Esophagus mucosa (tissue), 1 donor: ENCODE measurements around the gene COX6A2. TPM values are rescaled to one million over a fixed set of nuclear protein-coding genes. Genes with fewer than 3 reads are reported as not detected.

Source experiments
- ATAC-seq: fragments of 200-7000 bp; cut with Tn5 transposase; one replicate; pipeline ENCODE4 v1.9.1; 2020
- total RNA-seq: library from RNA; stranded (reverse); gene quantifications from one replicate; pipeline ENCODE4 v1.2.4, GENCODE V29; 2023
- donor health status: DM: yes; HTN: yes; CAD: no.

The COX6A2 gene
- 0.48 TPM for total RNA-seq

DNA sequence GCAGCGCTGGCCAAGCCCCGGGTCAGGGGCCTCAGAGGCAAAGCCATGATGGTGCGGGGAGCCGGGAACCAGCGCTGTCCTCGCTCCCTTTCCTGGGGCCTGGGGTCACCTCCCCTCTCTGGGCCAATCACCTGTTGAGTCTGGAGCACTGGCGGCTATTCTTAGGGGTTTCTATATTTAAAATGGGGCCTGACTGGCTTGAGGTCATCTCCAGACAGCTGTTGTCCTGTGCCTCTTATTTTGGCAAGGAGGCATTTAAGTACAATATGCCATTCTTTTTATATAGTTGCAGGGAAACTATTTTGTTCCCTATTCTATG is at the start of gene COX6A2:
TSS of gene COX6A2 (minus strand) at position 82 of the 319 bp plus-strand sequence. CDS start at position 47, 35 bp downstream.
- no peak for ATAC-seq

DNA sequence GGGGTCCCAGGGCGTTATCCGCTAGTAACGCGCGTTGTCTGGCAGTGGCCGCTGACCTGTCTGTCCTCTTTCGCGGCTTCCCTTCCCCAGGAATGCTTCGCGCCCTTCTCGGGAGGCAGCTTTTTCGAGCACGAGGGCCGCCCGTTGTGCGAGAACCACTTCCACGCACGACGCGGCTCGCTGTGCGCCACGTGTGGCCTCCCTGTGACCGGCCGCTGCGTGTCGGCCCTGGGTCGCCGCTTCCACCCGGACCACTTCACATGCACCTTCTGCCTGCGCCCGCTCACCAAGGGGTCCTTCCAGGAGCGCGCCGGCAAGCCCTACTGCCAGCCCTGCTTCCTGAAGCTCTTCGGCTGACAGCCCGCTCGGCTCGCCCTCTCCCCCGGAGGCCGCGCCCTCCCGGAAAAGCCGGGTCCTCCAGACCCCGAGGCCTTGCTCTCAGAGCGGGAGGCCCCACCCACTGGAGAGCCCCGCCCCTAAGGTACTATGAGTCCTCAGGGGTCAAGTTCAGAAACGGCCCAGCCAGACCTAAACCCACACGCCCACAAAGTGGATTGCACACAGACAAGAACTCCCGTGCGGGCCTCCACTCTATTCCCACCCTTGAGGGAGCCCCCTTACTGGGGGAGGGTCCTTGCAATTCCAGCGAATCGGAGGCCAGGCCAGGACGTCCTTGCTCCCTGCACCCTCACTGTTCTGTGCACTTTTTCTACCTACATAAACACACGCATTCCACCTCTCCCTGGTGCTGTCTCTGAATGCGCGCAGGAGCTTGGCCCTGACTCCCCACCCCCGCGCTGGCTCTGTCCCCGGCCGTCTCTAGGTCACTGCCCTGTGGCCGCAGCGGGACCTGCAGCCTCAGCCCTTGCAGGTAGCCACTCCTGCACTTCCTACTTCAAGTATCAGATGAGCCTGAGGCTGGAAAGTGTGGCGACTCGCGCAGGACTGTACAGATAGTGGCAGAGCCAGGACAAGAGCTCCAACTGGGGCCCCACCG is 49.4 kb upstream of the COX6A2 start:
- ATAC-seq = peak; percentile 6

DNA sequence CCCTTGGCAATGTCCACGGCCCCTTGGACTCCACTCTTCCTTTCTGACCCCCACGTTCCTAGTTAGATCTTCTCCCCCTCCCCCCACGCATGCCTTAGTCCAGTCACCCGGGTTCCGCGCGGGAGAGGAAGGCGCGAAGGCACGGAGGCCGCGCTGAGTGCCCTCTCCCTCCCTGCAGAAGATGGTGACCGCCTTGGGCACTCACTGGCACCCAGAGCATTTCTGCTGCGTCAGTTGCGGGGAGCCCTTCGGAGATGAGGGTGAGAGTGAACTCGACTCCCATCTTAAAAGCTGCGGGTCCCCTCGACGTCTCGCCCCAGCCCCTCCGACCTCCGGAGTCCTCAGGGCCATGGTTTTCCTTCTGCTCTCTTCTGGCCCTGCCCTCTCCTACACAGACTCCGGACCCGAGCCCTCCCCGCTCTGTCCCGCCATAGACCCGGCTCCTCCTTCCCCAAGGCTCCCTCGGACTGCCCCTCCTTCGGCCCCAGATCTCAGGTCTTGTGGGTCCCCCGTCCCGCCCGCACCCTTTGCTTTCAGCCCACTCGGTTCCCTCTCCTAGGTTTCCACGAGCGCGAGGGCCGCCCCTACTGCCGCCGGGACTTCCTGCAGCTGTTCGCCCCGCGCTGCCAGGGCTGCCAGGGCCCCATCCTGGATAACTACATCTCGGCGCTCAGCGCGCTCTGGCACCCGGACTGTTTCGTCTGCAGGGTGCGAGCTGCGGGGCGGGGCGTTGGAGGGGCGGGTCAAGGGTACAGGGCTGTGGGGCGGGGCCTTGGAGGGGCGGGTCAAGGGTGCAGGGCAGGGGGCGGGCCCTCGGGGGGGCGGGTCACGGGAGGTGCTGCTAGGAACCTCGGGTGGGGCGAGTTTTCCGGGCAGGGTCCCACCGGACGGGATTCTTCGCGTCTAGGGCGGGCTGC is 48.4 kb upstream of the COX6A2 start:
- peak; percentile 81 for ATAC-seq

DNA sequence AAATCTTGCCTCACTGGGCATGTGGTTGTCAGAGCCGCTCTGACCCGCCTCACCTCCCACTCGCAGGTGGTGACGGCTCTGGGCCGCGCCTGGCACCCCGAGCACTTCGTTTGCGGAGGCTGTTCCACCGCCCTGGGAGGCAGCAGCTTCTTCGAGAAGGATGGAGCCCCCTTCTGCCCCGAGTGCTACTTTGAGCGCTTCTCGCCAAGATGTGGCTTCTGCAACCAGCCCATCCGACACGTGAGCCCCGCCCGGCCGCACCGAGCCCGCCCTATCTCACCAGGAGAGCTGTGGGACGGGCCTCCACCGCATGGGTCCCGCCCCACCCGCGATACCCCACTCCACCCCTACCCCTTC is 47.8 kb upstream of the COX6A2 start:
- ATAC-seq = no peak

DNA sequence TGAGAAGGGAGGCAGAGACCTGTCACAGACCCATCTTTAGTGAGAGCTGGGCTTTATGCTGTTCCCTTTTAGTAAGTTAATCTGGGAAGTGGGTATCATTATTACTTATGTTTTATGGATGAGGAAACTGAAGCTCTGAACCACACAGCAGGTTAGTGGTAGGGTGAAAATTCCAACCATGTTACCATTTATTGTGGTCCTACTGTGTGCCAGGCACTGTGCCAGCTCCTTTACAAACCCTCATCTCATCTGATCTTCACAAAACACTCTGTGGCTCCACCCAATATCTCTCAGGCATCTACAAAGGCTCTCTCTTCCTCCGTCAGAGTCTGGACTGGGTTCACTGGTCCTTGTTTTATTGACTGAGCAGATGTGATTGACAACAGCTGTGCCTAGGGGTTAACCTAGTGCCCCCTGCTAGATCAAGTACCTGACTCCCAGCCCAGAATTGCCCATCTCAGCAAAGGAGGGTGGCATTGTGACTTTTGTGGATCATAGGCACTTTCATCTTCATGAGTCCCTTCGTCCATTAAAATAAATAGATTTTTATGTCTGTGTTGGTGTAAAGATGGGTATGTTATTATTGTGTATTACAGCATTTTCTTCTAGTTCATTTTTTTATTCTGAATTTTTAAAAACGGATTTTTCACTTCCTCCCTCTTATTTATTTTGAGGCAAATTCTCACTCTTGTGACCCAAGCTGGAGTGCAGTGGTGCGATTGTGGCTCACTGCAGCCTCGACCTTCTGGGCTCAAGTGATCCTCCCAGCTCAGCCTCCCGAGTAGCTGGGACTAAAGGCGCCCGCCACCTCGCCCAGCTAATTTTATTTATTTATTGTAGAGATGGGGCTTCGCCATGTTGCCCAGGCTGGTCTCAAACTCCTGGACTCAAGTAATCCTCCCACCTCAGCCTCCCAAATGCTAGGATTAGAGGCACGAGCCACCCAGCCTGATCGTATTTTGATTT is 46.9 kb upstream of the COX6A2 start:
- no peak for ATAC-seq

DNA sequence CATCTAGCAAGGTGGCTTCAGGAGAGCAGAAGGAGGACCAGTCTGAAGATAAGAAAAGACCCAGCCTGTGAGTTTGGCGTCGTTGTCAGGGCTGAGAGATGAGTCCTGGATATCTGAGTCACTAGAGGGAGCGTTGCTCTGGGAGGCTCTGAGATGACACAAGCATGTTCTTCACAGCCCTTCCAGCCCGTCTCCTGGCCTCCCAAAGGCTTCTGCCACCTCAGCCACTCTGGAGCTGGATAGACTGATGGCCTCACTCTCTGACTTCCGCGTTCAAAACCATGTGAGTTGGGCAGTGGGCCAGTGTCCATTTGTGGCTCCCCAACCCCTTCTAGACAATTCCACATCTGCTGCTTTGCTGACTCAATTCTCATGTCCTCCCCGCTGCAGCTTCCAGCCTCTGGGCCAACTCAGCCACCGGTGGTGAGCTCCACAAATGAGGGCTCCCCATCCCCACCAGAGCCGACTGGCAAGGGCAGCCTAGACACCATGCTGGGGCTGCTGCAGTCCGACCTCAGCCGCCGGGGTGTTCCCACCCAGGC is 46.1 kb upstream of the COX6A2 start:
- no peak for ATAC-seq

DNA sequence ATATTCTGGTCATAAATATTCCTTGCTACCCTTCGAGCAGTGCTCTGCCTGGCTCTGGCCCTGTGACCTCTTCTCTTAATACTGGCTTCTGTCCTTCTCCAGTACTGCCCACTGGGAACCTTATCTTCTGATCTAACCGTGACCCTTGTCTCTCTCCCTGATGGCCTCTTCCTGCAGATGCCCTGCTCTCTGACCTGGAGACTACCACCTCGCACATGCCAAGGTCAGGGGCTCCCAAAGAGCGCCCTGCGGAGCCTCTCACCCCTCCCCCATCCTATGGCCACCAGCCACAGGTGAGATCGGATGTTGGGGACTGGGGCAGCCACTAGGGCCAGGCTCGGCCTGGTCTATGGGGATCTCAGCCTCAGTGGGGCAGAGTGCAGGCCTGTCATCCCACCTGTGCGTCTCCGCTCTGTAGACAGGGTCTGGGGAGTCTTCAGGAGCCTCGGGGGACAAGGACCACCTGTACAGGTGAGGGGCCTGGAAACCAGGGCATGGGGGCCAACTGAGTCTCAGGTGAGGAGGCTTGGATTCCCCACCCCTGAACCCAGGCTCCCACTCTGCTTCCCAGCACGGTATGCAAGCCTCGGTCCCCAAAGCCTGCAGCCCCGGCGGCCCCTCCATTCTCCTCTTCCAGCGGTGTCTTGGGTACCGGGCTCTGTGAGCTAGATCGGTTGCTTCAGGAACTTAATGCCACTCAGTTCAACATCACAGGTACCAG is 45.3 kb upstream of the COX6A2 start:
- ATAC-seq = no peak

DNA sequence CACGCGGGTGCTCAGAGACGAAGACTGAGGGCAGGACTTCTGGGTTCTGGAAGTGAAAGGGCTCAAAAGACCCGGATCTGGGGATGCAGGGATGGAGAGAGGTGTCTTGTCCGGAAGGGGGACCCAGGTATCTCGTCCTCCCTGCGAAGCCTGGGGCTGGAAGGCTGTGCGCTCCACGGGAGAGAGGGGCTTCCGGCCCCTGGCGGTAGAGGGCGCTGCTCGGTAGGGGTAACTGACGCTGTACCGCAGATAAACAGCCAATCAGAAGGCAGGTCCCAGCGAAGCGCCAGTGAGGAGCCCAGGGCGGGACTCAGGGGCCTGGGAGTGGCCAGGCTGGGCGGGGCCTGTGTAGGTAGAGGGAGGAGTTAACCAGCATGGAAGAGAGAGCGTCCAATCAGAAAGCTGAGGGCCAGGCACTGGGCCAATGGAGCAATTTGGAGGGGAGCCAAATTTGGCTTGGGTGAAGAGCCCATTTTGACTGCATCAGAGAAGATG is 44.6 kb upstream of the COX6A2 start:
- ATAC-seq = peak; percentile 81

DNA sequence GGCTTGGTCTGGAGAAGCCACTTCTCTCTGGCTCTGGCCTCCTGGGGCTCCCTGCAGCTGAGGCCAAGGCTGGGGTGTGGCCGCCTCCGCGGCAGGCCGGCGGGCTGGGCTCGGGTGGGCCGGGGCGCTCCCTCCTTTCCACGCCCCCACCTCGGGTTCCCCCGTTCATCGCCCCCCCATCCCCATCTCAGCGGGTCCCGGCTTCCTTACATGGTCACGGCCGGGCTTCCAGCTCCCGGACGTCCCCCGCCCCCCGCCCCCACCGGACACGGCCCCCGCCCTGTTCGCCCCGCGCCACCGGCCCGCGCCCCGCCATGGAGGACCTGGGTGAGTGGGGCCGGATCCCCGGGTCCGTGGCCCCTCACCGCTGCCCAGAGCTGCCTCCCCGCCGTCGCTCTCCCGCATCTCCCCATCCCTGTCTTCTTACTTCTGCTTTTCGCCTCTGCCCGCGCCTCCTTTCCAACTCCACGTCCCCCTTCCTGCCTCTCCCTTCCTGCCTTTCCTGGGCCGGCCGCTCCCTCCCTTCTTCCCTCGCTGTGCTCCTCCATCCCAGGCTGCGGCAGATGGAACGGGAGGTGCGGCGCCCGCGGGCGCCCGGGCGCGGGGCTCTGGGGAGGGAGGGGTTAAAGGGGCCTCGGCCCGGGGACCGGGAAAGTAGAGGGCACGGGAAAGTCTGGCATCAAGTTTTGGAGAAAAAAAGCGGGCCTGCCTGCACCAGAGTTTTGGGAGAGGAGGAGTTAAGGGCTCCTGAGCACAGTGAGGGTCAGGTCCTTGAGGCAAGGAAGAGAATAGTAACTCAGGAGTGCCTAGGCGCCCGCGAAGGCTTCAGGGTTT is 43.9 kb upstream of the COX6A2 start, which contains the start of gene TGFB1I1:
TSS of gene TGFB1I1 (plus strand) at position 278 of the 834 bp plus-strand sequence. CDS start at position 315, 37 bp downstream.
- ATAC-seq = peak; percentile 31

DNA sequence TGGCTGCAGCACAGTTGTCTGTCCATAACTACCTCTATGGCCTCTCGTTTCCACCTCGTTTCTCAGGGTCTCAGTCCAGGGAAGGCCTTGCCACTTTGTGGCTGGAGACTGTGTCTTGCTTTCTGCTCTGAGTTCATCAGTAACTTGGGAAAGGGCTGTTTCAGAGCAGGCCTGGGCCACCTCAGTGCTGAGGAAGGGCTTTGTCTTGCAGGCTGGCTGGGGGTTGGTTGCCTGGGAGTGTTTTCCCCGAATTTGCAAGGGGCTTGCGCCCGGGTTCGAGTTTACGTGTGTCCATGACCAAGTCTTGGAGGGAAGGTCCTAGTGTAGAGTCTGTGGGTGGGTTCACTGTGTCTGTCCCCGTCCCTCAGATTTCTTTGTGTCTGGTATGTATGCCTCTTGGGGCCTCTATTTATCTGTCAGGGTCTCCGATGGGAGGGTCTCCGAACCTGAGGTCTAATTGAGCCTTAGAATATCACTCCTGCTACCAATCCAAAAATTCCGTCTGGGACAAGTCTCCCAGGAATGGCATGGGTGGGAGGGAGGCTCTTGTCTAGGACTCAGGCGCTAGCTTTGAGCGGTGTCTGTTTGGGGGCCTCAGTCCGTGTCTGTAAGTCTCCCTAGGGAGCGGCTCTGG is 43.2 kb upstream of the COX6A2 start:
- ATAC-seq = no peak

DNA sequence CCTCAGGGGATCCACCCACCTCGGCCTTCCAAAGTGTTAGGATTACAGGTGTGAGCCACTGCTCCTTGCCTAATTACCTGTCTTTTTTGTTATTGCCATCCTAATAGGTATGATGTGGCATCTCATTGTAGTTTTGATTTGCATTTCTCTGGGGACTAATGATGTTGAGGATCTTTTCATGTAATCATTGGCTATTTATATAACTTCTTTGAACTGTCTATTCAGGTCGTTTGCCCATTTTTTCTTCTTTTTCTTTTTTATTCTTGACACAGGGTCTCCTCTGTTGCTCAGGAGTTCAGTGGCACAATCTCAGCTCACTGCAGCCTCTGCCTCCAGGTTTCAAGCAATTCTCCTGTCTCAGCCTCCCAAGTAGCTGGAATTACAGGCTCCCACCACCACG is 42.5 kb upstream of the COX6A2 start:
- ATAC-seq = no peak

DNA sequence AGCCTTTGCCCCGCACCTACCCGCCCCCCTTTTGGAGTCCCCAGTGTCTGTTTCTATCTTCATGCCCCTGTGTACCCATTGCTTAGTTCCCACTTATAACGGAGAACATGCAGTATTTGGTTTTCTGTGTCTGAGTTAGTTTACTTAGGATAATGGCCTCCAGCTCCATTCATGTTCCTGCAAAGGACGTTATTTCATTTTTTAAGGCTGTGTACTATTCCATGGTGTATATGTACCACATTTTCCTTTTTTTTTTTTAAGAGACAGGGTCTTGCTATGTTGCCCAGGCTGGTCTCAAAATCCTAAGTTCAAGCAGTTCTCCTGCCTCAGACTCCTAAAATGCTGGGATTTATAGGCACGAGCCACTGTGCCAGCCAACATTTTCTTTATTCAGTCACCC is 39.7 kb upstream of the COX6A2 start:
- no peak for ATAC-seq

DNA sequence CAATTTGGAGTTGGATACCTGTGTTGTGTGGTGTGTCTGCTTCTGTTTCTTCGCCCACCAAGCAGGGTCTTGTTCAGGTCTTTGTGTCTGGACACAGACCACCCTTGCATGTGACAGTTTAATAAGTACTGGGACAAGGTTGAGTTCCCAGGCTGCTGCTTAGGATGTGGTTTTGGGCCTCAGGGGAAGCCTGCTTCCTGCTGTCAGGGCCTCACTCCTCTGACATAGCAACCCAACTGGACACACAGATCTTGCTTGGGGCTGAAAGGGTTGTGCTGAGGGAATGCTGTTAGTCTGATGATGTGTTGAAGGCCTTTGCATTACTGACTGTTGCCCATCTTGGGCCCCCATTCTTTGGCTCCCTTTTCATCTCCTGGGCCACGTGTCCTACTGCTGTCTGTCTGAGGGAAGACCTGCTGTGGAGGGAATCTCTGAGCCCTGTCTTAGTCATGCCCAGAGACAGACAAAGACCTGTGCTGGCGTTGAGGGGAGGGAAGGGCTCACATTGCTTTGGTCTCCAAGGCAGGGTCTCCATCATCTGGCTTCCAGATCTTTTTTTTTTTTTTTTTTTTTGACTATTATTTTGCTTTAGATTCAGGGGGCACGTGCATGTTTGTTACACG is 39.1 kb upstream of the COX6A2 start:
- no peak for ATAC-seq

DNA sequence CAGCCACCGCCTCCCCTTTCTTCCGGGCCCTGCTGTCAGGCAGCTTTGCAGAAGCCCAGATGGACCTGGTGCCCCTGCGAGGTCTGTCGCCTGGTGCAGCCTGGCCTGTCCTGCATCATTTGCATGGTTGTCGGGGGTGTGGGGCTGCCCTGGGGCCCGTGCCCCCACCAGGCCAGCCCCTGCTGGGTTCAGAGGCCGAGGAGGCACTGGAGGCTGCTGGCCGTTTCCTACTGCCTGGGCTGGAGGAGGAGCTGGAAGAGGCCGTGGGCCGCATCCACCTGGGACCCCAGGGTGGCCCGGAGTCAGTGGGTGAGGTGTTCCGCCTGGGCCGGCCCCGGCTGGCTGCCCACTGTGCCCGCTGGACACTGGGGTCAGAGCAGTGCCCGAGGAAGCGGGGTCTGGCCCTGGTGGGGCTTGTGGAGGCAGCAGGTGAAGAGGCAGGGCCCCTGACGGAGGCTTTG is 38.3 kb upstream of the COX6A2 start:
- peak; percentile 3 for ATAC-seq

DNA sequence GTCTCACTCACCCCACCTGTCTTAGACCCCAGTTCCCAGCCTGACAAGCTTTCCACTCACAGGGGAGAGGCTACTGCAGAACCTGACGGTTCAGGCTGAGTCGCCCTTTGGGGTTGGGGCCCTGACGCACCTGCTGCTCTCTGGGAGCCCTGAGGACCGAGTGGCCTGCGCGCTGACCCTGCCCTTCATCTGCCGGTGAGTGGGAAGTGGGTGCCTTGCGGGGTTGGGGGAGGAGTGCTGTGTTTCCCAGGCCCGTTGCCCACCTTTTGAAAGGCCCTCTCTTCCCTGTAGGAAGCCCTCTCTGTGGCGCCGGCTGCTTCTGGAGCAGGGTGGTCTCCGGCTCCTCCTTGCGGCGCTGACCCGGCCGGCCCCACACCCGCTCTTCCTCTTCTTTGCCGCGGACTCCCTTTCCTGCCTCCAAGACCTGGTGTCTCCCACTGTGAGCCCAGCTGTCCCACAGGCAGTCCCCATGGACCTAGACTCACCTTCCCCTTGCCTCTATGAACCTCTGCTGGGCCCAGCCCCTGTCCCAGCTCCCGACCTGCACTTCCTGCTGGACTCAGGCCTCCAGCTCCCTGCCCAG is 37.7 kb upstream of the COX6A2 start:
- peak; percentile 6 for ATAC-seq

DNA sequence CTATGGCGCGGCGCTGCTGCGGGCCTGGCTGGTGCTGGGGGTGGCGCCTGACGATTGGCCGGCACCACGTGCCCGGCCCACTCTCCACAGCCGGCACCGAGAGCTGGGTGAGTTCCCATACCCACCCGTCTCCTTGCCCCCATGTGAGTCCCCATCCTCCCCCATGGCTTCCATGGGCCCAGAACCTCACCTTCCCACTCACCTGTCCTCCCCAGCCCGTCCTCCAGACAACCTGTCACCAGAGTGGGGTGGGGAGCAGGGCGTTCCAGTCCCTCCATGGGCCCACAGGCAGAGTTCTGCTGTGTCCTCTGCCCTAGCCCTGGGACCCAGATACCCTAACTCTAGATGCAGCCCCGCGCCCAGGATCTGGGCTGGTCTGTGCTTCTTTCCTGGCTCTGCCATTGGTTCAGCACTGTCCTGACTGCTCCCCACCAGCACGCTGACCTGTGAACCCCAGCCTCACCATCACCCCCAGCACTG is 36.7 kb upstream of the COX6A2 start:
- ATAC-seq = no peak

DNA sequence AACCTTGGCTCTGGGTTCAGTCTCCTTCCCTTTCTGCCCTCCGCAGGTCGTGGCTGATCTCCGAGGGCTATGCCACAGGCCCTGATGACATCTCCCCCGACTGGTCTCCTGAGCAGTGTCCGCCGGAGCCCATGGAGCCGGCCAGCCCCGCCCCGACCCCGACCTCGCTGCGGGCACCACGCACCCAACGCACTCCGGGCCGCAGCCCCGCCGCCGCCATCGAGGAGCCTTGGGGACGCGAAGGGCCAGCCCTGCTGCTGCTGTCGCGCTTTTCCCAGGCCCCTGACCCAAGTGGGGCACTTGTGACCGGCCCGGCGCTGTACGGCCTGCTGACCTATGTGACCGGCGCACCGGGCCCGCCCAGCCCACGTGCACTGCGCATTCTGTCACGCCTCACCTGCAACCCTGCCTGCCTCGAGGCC is 36.2 kb upstream of the COX6A2 start:
- ATAC-seq = no peak
